NCI-H146 treated with DMSO at 0.1 percent for 48 hours (cell line): ENCODE data around the gene PCDHB12.
"Not testable (repeated sequence)": the region's sequence is repeated elsewhere in the genome, so short reads cannot be mapped to it uniquely, and the experiment has no call there.

ENCODE experiments used
- DNase-seq: peaks from one replicate; lab custom pipeline; 2025; ENCODE audit not compliant: unreplicated experiment; lab: John Stamatoyannopoulos, UW

Gene PCDHB12

GRCh38 chr5:141208478-141208877 lies at the start of gene PCDHB12:
TSS of gene PCDHB12 (plus strand) at chr5:141208719. CDS start at chr5:141208908, 189 bp downstream.
- DNase-seq, result no peak

- DNase-seq, result no peak
Measured at GRCh38 chr5:141172381-141173204, 35.9 kb upstream of the PCDHB12 start, which contains the start of gene PCDHB7. TSS of gene PCDHB7 (plus strand) at chr5:141172644. CDS start at chr5:141172836, 192 bp downstream.

GRCh38 chr5:141174291-141175104 lies 34.0 kb upstream of the PCDHB12 start:
- not testable (repeated sequence) for DNase-seq

- DNase-seq, result no peak
Measured at GRCh38 chr5:141175933-141176332, 32.6 kb upstream of the PCDHB12 start.

- peak; percentile 38 for DNase-seq
Measured at GRCh38 chr5:141177577-141178191, 30.8 kb upstream of the PCDHB12 start, which contains the start of gene PCDHB8. TSS of gene PCDHB8 (plus strand) at chr5:141177790. CDS start at chr5:141178035, 245 bp downstream.

GRCh38 chr5:141179371-141179770 lies 29.1 kb upstream of the PCDHB12 start:
- DNase-seq, result not testable (repeated sequence)

- DNase-seq, result not testable (repeated sequence)
Measured at GRCh38 chr5:141179876-141180275, 28.6 kb upstream of the PCDHB12 start.

GRCh38 chr5:141180313-141180712 lies 28.2 kb upstream of the PCDHB12 start:
- DNase-seq, result no peak

- DNase-seq, result no peak
Measured at GRCh38 chr5:141182248-141182647, 26.3 kb upstream of the PCDHB12 start, which contains the start of gene PCDHB16. TSS of gene PCDHB16 (plus strand) at chr5:141182387. CDS start at chr5:141182560, 173 bp downstream.

GRCh38 chr5:141184117-141184855 lies 24.2 kb upstream of the PCDHB12 start:
- not testable (repeated sequence) for DNase-seq

GRCh38 chr5:141186897-141187512 lies 21.5 kb upstream of the PCDHB12 start, which contains the start of gene PCDHB9:
TSS of gene PCDHB9 (plus strand) at chr5:141187161. CDS start at chr5:141187319, 158 bp downstream.
- peak; percentile 45 for DNase-seq

GRCh38 chr5:141188682-141189081 lies 19.8 kb upstream of the PCDHB12 start:
- not testable (repeated sequence) for DNase-seq

GRCh38 chr5:141189131-141189530 lies 19.4 kb upstream of the PCDHB12 start:
- DNase-seq, result not testable (repeated sequence)

- peak; percentile 36 for DNase-seq
Measured at GRCh38 chr5:141192110-141192725, 16.3 kb upstream of the PCDHB12 start, which contains the start of gene PCDHB10. TSS of gene PCDHB10 (plus strand) at chr5:141192353. CDS start at chr5:141192553, 200 bp downstream.

GRCh38 chr5:141194332-141194731 lies 14.2 kb upstream of the PCDHB12 start:
- DNase-seq, result not testable (repeated sequence)

GRCh38 chr5:141196363-141196762 lies 12.2 kb upstream of the PCDHB12 start:
- no peak for DNase-seq

- DNase-seq, result peak; percentile 51
Measured at GRCh38 chr5:141199359-141200235, 8.9 kb upstream of the PCDHB12 start, which contains the start of gene PCDHB11. TSS of gene PCDHB11 (plus strand) at chr5:141199627. CDS start at chr5:141199775, 148 bp downstream.

- DNase-seq, result not testable (repeated sequence)
Measured at GRCh38 chr5:141201126-141201525, 7.4 kb upstream of the PCDHB12 start.
